ENCODE results near the gene CAB39. TPM values are rescaled to one million over a fixed set of nuclear protein-coding genes. Genes with fewer than 3 reads are reported as not detected.

Gene CAB39
- total RNA-seq, 1 donor from 2014 or later, result 66.6 TPM

DNA sequence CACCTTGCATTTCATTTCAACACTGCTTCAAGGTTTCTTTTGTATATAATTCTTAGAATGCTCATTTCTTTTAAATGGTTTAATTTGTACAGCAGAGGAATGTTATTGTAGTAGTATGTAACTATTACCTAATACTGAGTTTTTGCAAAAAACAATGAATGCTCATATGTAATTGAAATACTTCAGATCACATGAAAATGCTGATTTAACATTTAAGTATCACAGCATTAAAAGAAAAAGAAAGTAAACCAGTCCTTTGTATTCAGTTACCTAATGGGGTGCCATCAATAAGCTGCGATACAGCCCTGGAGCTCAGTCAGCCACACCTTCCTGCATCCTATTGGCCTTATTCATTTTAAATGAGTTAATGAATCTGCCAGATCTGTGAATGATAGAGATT, 106.8 kb downstream of the CAB39 start:
- Histone ChIP-seq H3K27me3 (ENCODE audit: insufficient read depth, low read length) (no peaks in the 10 kb centered on the region), H3K4me3 (ENCODE audit: insufficient read depth, low read depth, low read length) (no peak overlapping the region), H3K9me3 (ENCODE audit: insufficient read depth, low read depth, low read length) (no peaks in the 10 kb centered on the region), H3K9ac (ENCODE audit: low read length) (no peak overlapping the region), H3K4me2 (ENCODE audit: low read length) (no peak overlapping the region), H3K79me2 (ENCODE audit: insufficient read depth, low read length) (no peaks in the 10 kb centered on the region), H2AFZ (ENCODE audit: low read depth, low read length) (no peak overlapping the region), H3K27ac (ENCODE audit: low read depth, low read length) (no peak overlapping the region), H3K36me3 (ENCODE audit: insufficient read depth, low read length) (peaks cover 32% of the 10 kb centered on the region), H4K20me1 (ENCODE audit: insufficient read depth, low read length) (peaks cover 10% of the 10 kb centered on the region), H3K4me1 (ENCODE audit: insufficient read depth, low read length) (no peaks in the 10 kb centered on the region)
- no peaks in the 10 kb centered on the region for H3K27me3 Mint-ChIP-seq (ENCODE audit: low read depth, unreplicated experiment)
- peaks cover 9% of the 10 kb centered on the region for H3K4me1 Mint-ChIP-seq (ENCODE audit: low read depth, unreplicated experiment)
- peak; percentile 23 for FAIRE-seq
- no peak overlapping the region for H3K4me3 Mint-ChIP-seq (ENCODE audit: unreplicated experiment)
- no peak for DNase-seq (ENCODE audit: low read depth)
- no peaks in the 10 kb centered on the region for H3K9me3 Mint-ChIP-seq (ENCODE audit: unreplicated experiment)
- TF ChIP-seq, protein P1, sequence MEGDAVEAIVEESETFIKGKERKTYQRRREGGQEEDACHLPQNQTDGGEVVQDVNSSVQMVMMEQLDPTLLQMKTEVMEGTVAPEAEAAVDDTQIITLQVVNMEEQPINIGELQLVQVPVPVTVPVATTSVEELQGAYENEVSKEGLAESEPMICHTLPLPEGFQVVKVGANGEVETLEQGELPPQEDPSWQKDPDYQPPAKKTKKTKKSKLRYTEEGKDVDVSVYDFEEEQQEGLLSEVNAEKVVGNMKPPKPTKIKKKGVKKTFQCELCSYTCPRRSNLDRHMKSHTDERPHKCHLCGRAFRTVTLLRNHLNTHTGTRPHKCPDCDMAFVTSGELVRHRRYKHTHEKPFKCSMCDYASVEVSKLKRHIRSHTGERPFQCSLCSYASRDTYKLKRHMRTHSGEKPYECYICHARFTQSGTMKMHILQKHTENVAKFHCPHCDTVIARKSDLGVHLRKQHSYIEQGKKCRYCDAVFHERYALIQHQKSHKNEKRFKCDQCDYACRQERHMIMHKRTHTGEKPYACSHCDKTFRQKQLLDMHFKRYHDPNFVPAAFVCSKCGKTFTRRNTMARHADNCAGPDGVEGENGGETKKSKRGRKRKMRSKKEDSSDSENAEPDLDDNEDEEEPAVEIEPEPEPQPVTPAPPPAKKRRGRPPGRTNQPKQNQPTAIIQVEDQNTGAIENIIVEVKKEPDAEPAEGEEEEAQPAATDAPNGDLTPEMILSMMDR (IDR thresholded peaks at IDR 0.05; ENCODE audit: insufficient read depth, low read depth, low read length), result no peak
- no peak for TF ChIP-seq EZH2 (IDR thresholded peaks at IDR 0.05; ENCODE audit: insufficient read depth, low read length)
- no peak overlapping the region for H3K27ac Mint-ChIP-seq (ENCODE audit: unreplicated experiment)
- peaks cover 19% of the 10 kb centered on the region for H3K36me3 Mint-ChIP-seq (ENCODE audit: low read depth, unreplicated experiment)

DNA sequence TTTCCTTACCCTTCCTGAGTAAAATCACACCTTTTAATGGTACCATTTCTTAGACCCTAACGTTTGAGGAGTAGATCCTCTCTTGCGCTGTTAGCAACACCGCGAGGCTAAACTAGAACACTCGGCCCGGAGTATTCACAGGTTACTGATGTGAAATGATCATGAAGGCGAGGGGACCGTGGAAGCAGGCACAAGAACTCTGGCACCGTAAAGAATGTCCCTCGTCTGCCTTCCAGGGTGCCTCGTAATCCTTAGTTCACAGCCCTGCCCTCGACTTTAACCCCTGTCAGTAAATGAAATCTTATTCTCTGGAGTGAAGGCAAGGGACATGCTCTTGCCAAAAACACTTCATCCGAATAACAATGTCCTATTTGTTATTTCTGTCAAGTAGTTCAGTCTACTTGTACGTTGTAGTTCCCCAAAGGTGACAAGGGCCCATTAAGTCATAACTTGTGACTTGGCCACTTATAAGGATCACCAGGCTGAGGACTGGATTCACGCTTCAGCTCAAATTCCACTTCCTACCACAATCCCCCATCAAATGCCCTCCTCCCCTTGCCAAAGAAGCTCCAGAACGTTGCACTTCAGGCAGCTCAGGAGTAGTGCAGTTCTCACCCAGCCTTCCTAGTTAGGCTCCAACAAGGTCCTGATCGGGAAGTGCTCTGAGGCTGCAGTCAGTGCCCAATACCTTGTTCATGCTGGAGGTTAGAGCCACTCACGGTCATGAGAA, 108.8 kb downstream of the CAB39 start:
- Histone ChIP-seq H3K9ac (ENCODE audit: low read length) (no peak overlapping the region), H3K9me3 (ENCODE audit: insufficient read depth, low read depth, low read length) (no peaks in the 10 kb centered on the region), H4K20me1 (ENCODE audit: insufficient read depth, low read length) (peaks cover 8% of the 10 kb centered on the region), H3K79me2 (ENCODE audit: insufficient read depth, low read length) (no peaks in the 10 kb centered on the region), H3K4me1 (ENCODE audit: insufficient read depth, low read length) (no peaks in the 10 kb centered on the region), H3K4me3 (ENCODE audit: insufficient read depth, low read depth, low read length) (no peak overlapping the region), H3K4me2 (ENCODE audit: low read length) (no peak overlapping the region), H3K27ac (ENCODE audit: low read depth, low read length) (no peak overlapping the region), H3K36me3 (ENCODE audit: insufficient read depth, low read length) (peaks cover 26% of the 10 kb centered on the region), H2AFZ (ENCODE audit: low read depth, low read length) (no peak overlapping the region), H3K27me3 (ENCODE audit: insufficient read depth, low read length) (no peaks in the 10 kb centered on the region)
- H3K4me1 Mint-ChIP-seq (ENCODE audit: low read depth, unreplicated experiment), result no peaks in the 10 kb centered on the region
- peaks cover 14% of the 10 kb centered on the region for H3K36me3 Mint-ChIP-seq (ENCODE audit: low read depth, unreplicated experiment)
- TF ChIP-seq, protein P1 (IDR thresholded peaks at IDR 0.05; ENCODE audit: insufficient read depth, low read depth, low read length), result no peak
- no peak for TF ChIP-seq EZH2 (IDR thresholded peaks at IDR 0.05; ENCODE audit: insufficient read depth, low read length)
- FAIRE-seq, result no peak
- no peak for DNase-seq (ENCODE audit: low read depth)
- no peak overlapping the region for H3K4me3 Mint-ChIP-seq (ENCODE audit: unreplicated experiment)
- H3K9me3 Mint-ChIP-seq (ENCODE audit: unreplicated experiment), result no peaks in the 10 kb centered on the region
- H3K27me3 Mint-ChIP-seq (ENCODE audit: low read depth, unreplicated experiment), result peaks cover 6% of the 10 kb centered on the region
- peak overlapping the region; percentile 70 for H3K27ac Mint-ChIP-seq (ENCODE audit: unreplicated experiment)

DNA sequence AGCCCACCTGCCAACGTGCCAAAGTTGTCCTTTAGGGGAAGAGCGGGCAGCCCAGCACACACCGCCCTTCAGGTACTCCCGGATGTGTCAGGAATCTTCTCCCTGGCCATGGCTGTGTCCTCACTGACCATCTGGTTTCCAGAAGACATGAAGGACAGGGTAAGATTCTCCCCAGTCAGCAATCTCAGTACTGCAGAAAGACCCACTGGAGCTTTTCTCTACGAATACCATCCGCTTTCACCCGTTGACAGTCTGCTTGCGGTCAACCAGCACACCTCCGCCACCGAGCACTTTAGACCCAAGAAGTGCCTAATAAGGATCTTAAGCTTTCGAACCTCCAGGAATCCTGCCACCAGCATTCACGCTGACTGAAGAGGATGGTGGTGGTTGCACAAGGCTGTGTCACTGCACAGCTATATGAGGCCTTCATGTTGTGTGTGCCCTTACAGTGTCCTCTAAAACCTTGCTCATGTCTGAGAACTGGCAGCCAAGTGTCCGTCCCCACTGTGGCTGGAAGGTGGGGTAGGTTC, 109.4 kb downstream of the CAB39 start:
- no peaks in the 10 kb centered on the region for H3K9me3 ChIP-seq (ENCODE audit: insufficient read depth, low read depth, low read length)
- no peak overlapping the region for H2AFZ ChIP-seq (ENCODE audit: low read depth, low read length)
- Mint-ChIP-seq H3K9me3 (ENCODE audit: unreplicated experiment) (no peaks in the 10 kb centered on the region), H3K27me3 (ENCODE audit: low read depth, unreplicated experiment) (peaks cover 12% of the 10 kb centered on the region), H3K4me3 (ENCODE audit: unreplicated experiment) (no peak overlapping the region), H3K36me3 (ENCODE audit: low read depth, unreplicated experiment) (peaks cover 14% of the 10 kb centered on the region), H3K27ac (ENCODE audit: unreplicated experiment) (no peak overlapping the region), H3K4me1 (ENCODE audit: low read depth, unreplicated experiment) (no peaks in the 10 kb centered on the region)
- no peak overlapping the region for H3K4me3 ChIP-seq (ENCODE audit: insufficient read depth, low read depth, low read length)
- H3K4me1 ChIP-seq (ENCODE audit: insufficient read depth, low read length), result no peaks in the 10 kb centered on the region
- peaks cover 21% of the 10 kb centered on the region for H3K36me3 ChIP-seq (ENCODE audit: insufficient read depth, low read length)
- DNase-seq (ENCODE audit: low read depth) (no peak), FAIRE-seq (no peak)
- no peak overlapping the region for H3K27ac ChIP-seq (ENCODE audit: low read depth, low read length)
- H4K20me1 ChIP-seq (ENCODE audit: insufficient read depth, low read length), result peaks cover 4% of the 10 kb centered on the region
- H3K79me2 ChIP-seq (ENCODE audit: insufficient read depth, low read length), result no peaks in the 10 kb centered on the region
- peaks cover 3% of the 10 kb centered on the region for H3K27me3 ChIP-seq (ENCODE audit: insufficient read depth, low read length)
- no peak overlapping the region for H3K4me2 ChIP-seq (ENCODE audit: low read length)
- H3K9ac ChIP-seq (ENCODE audit: low read length), result no peak overlapping the region
- TF ChIP-seq EZH2 (IDR thresholded peaks at IDR 0.05; ENCODE audit: insufficient read depth, low read length), result no peak
- TF ChIP-seq, protein P1 (IDR thresholded peaks at IDR 0.05; ENCODE audit: insufficient read depth, low read depth, low read length), result no peak
